SK-N-SH (cell line): Measurements from ENCODE around the gene PCDHGB6. TPM values are rescaled to one million over a fixed set of nuclear protein-coding genes. Genes with fewer than 3 reads are reported as not detected.

Experiments used
- CTCF ChIA-PET: fragments of 300-600, 350-600 bp; formaldehyde crosslinking; extraction: SDS; loops from one replicate; lab custom pipeline; 2021; lab: Yijun Ruan, JAX
- POLR2A ChIA-PET: fragments of 350-600 bp; sonication (Branson Sonifier 250); formaldehyde crosslinking; extraction: SDS; loops from one replicate; lab custom pipeline; 2020; ENCODE audit warnings: antibody characterized with exemption, inconsistent platforms; lab: Yijun Ruan, JAX
- DNase-seq: peaks from one replicate; pipeline ENCODE4 v3.0.0; 2012
- H2AFZ ChIP-seq: fragments of 200-600 bp; sonication (generic); 2 replicates; pipeline ENCODE4 v1.8.1; 2016; ENCODE audit warnings: antibody characterized with exemption, mild to moderate bottlenecking, low read depth
- H3F3A ChIP-seq: fragments of 200-600 bp; sonication (generic); replicated peaks from 2 replicates; pipeline ENCODE3; 2016; ENCODE audit warnings: antibody characterized with exemption, mild to moderate bottlenecking; ENCODE audit not compliant: insufficient read depth
- H3K27ac ChIP-seq, 2 experiments: fragments of 200-500 bp in 1 of 2; fragments of 200-600 bp in 1 of 2; sonication (Bioruptor generic) in 1 of 2; sonication (generic), shearing (Covaris generic) in 1 of 2; 2 replicates each; pipeline versions ENCODE4 v1.5.1 to v1.6.1; 2014 to 2016; ENCODE audit warnings: low read depth in 2 of 2, inconsistent platforms in 1 of 2, low read length in 1 of 2, mild to moderate bottlenecking in 1 of 2, mixed read lengths in 1 of 2
- H3K27me3 ChIP-seq: fragments of 200-600 bp; sonication (generic), shearing (Covaris generic); 2 replicates; pipeline ENCODE4 v1.6.1; 2016; ENCODE audit warnings: mixed run types; ENCODE audit not compliant: insufficient read depth
- H3K36me3 ChIP-seq, 2 experiments: fragments of 200-500 bp in 1 of 2; fragments of 200-600 bp in 1 of 2; sonication (Bioruptor generic) in 1 of 2; sonication (generic) in 1 of 2; replicated peaks in 1 of 2; 2 replicates each; pipeline versions ENCODE3 to v1.5.1; 2014 to 2016; ENCODE audit warnings: low read length in 1 of 2, mild to moderate bottlenecking in 1 of 2; ENCODE audit not compliant: insufficient read depth in 2 of 2, control insufficient read depth in 1 of 2
- H3K4me1 ChIP-seq, 2 experiments: fragments of 200-500 bp in 1 of 2; fragments of 200-600 bp in 1 of 2; sonication (Bioruptor generic) in 1 of 2; sonication (generic), shearing (Covaris generic) in 1 of 2; 2 replicates each; pipeline versions ENCODE4 v1.5.1 to v1.6.1; 2014 to 2016; ENCODE audit warnings: low read depth in 1 of 2, low read length in 1 of 2, mixed run types in 1 of 2; ENCODE audit not compliant: insufficient read depth in 2 of 2, control insufficient read depth in 1 of 2
- H3K4me2 ChIP-seq: fragments of 200-600 bp; sonication (generic), shearing (Covaris generic); 2 replicates; pipeline ENCODE4 v1.6.1; 2017; ENCODE audit warnings: mixed run types
- H3K4me3 ChIP-seq, 2 experiments: fragments of 200-500 bp in 1 of 2; fragments of 200-600 bp in 1 of 2; sonication (Bioruptor generic) in 1 of 2; sonication (generic), shearing (Covaris generic) in 1 of 2; 2 replicates each; pipeline versions ENCODE4 v1.5.1 to v1.8.1; 2014 to 2016; ENCODE audit warnings: low read depth in 2 of 2, inconsistent platforms in 1 of 2, low read length in 1 of 2, mild to moderate bottlenecking in 1 of 2, mixed read lengths in 1 of 2, moderate library complexity in 1 of 2
- H3K79me2 ChIP-seq: fragments of 200-600 bp; sonication (generic); 2 replicates; pipeline ENCODE4 v1.8.1; 2017; ENCODE audit warnings: mild to moderate bottlenecking; ENCODE audit not compliant: insufficient read depth
- H3K9ac ChIP-seq: fragments of 200-600 bp; sonication (generic); 2 replicates; pipeline ENCODE4 v1.6.1; 2017; ENCODE audit warnings: mixed run types
- H3K9me2 ChIP-seq: fragments of 200-600 bp; sonication (generic); 2 replicates; pipeline ENCODE4 v1.6.1; 2017; ENCODE audit warnings: mixed run types
- H3K9me3 ChIP-seq: fragments of 200-600 bp; sonication (generic); 2 replicates; pipeline ENCODE4 v1.6.1; 2017; ENCODE audit warnings: mixed run types, mild to moderate bottlenecking, moderate library complexity
- H4K20me1 ChIP-seq: fragments of 200-600 bp; sonication (generic); 2 replicates; pipeline ENCODE4 v1.6.1; 2017; ENCODE audit warnings: mild to moderate bottlenecking, mixed run types; ENCODE audit not compliant: insufficient read depth
- ELF1 ChIP-seq: IDR thresholded peaks from 2 replicates; pipeline ENCODE4 v1.4.0; 2012
- EP300 ChIP-seq, 2 experiments: IDR thresholded peaks; 2 replicates each; pipeline versions ENCODE4 v1.4.0 to v1.6.1; 2012; ENCODE audit warnings: borderline replicate concordance in 1 of 2, low read depth in 1 of 2, low read length in 1 of 2
- FOXJ3 ChIP-seq: sonication (generic); formaldehyde crosslinking; IDR thresholded peaks from 2 replicates; pipeline ENCODE4 v1.5.1; 2020; ENCODE audit warnings: mild to moderate bottlenecking, missing genetic modification reagents
- GABPA ChIP-seq: IDR thresholded peaks from 2 replicates; pipeline ENCODE4 v1.4.0; 2012; ENCODE audit warnings: low read depth, mild to moderate bottlenecking
- GATA2 ChIP-seq: sonication (generic); formaldehyde crosslinking; IDR thresholded peaks from 2 replicates; pipeline ENCODE4 v1.5.0; 2020; ENCODE audit warnings: mild to moderate bottlenecking, missing genetic modification reagents
- IRF3 ChIP-seq: fragments of 150-350 bp; IDR thresholded peaks from 2 replicates; pipeline ENCODE4 v1.6.1; 2016; ENCODE audit warnings: mild to moderate bottlenecking, low read depth, low read length
- JUND ChIP-seq: IDR thresholded peaks from 2 replicates; pipeline ENCODE4 v1.4.0; 2012
- MEF2A ChIP-seq: IDR thresholded peaks from 2 replicates; pipeline ENCODE4 v1.4.0; 2012; ENCODE audit warnings: low read depth, borderline replicate concordance
- MXI1 ChIP-seq: IDR thresholded peaks from 2 replicates; pipeline ENCODE4 v1.6.1; 2012; ENCODE audit warnings: mild to moderate bottlenecking, low read depth, low read length, improper control_type of control experiment
- NFIC ChIP-seq: IDR thresholded peaks from 2 replicates; pipeline ENCODE4 v1.4.0; 2012; ENCODE audit warnings: borderline replicate concordance
- NRF1 ChIP-seq: IDR thresholded peaks from 2 replicates; pipeline ENCODE4 v1.6.1; 2012; ENCODE audit warnings: low read depth, mild to moderate bottlenecking, low read length
- PBX3 ChIP-seq: IDR thresholded peaks from 2 replicates; pipeline ENCODE4; 2012
- RAD21 ChIP-seq: IDR thresholded peaks from 2 replicates; pipeline ENCODE4 v1.6.1; 2012; ENCODE audit warnings: mild to moderate bottlenecking, low read length
- RCOR1 ChIP-seq: fragments of 150-350 bp; IDR thresholded peaks from 2 replicates; pipeline ENCODE4 v1.6.1; 2017; ENCODE audit warnings: antibody characterized with exemption, low read length
- RFX5 ChIP-seq: IDR thresholded peaks from 2 replicates; pipeline ENCODE4 v1.6.1; 2012; ENCODE audit warnings: mild to moderate bottlenecking, improper control_type of control experiment, low read length
- RXRA ChIP-seq: IDR thresholded peaks from 2 replicates; pipeline ENCODE4 v1.4.0; 2012; ENCODE audit warnings: low read depth, mild to moderate bottlenecking, borderline replicate concordance
- WGBS: methylation state at CpG from one replicate; pipeline ENCODE4 v1.1.6; 2017; ENCODE audit warnings: low lambda C conversion rate; 5-methylcytosine and 5-hydroxymethylcytosine counted together
- polyA plus RNA-seq, 3 experiments: library from polyadenylated mRNA; depleted of rRNA; stranded (reverse); fragments of >200 nt; gene quantifications; 2 replicates each; pipeline ENCODE4 v1.2.3, GENCODE V29; 2012
- TF ChIP-seq, protein P1 (sequence below): fragments of 200-600 bp; sonication (generic); IDR thresholded peaks from 2 replicates; pipeline ENCODE4 v1.6.1; 2017; ENCODE audit warnings: antibody characterized with exemption, mild to moderate bottlenecking, moderate library complexity
- TF ChIP-seq, protein P2 (sequence below): fragments of 150-350 bp; IDR thresholded peaks from 2 replicates; pipeline ENCODE4 v1.6.1; 2017; ENCODE audit warnings: antibody characterized with exemption, low read length, low read depth, borderline replicate concordance

Gene PCDHGB6
- polyA plus RNA-seq, 1 of the 3 experiments (the other 2 are of a cell fraction), result 0.18 TPM

DNA sequence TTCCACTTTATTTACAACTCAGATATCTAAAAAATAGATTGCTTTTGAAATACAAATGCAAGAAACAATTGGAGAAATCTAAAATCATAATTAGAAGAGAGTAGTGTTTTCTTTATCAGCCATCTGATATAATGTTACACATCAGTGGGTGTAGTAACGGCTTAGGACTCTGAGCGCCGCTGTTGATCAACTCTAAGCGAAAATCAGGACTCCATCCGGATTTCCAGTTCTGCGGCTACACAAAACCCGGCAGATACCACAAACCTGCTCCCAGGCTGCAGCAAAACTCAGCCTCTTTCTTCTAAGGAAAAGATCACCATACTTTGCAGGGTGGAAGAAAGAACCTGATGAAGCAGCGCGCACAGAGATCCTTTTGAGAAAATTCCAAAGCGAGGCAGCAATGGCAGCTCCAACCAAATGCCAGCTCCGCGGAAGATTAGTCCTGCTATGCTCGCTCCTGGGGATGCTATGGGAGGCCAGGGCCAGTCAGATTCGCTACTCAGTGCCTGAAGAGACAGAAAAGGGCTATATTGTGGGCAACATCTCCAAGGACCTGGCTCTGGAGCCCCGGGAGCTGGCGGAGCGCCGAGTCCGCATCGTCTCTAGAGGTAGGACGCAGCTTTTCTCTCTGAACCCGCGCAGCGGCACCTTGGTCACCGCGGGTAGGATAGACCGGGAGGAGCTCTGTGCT is 5.1 kb upstream of the PCDHGB6 start, which contains the start of gene PCDHGA9:
Gene PCDHGA9 (plus strand): TSS at position 226 of the 691 bp plus-strand sequence. CDS start 175 bp downstream, at position 401.
- no peaks in the 10 kb centered on the region for H3K4me1 ChIP-seq
- no peaks in the 10 kb centered on the region for H3K27me3 ChIP-seq
- no peak within 1 kb of the TSS; a peak in 1 of 4 replicates for H3K4me3 ChIP-seq
- WGBS, result 77% methylated on average over 26 of the region's 27 CpGs
- ChIA-PET CTCF (no interaction called here), POLR2A (no interaction called here)
- TF ChIP-seq RAD21 (peak; percentile 39), JUND (no peak), NFIC (no peak)
- TF ChIP-seq, protein P1, sequence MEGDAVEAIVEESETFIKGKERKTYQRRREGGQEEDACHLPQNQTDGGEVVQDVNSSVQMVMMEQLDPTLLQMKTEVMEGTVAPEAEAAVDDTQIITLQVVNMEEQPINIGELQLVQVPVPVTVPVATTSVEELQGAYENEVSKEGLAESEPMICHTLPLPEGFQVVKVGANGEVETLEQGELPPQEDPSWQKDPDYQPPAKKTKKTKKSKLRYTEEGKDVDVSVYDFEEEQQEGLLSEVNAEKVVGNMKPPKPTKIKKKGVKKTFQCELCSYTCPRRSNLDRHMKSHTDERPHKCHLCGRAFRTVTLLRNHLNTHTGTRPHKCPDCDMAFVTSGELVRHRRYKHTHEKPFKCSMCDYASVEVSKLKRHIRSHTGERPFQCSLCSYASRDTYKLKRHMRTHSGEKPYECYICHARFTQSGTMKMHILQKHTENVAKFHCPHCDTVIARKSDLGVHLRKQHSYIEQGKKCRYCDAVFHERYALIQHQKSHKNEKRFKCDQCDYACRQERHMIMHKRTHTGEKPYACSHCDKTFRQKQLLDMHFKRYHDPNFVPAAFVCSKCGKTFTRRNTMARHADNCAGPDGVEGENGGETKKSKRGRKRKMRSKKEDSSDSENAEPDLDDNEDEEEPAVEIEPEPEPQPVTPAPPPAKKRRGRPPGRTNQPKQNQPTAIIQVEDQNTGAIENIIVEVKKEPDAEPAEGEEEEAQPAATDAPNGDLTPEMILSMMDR, result peak; percentile 39; the same call in 1 of the 2 replicates
- H3K4me2 ChIP-seq, result no peak within 1 kb of the TSS
- H3K36me3 ChIP-seq, result peaks cover 0 to 9% of the 10 kb centered on the region in 2 experiments
- H3K27ac ChIP-seq, result no peak within 1 kb of the TSS
- DNase-seq, result peak; percentile 53
- no peaks in the 10 kb centered on the region for H3K9me2 ChIP-seq
- peaks cover 7% of the 10 kb centered on the region for H3K9me3 ChIP-seq
- no peak within 1 kb of the TSS for H2AFZ ChIP-seq
- no peaks in the 10 kb centered on the region for H3F3A ChIP-seq
- H3K9ac ChIP-seq, result no peak within 1 kb of the TSS
- no peaks in the 10 kb centered on the region for H3K79me2 ChIP-seq
- no peaks in the 10 kb centered on the region for H4K20me1 ChIP-seq

DNA sequence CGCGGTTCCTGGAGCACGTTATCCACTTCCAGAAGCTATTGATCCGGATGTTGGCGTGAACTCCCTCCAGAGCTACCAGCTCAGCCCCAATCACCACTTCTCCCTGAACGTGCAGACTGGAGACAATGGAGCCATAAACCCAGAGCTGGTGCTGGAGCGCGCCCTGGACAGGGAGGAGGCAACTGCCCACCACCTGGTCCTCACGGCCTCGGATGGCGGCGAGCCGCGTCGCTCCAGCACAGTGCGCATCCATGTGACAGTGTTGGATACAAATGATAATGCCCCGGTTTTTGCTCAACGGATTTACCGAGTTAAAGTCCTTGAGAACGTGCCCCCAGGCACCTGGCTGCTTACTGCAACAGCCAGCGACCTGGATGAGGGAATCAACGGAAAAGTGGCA is 4.4 kb upstream of the PCDHGB6 start:
- DNase-seq, result no peak
- no peaks in the 10 kb centered on the region for H3K4me1 ChIP-seq
- no peak overlapping the region for H3K9ac ChIP-seq
- H4K20me1 ChIP-seq, result no peaks in the 10 kb centered on the region
- WGBS, result 79% methylated on average over 22 of the region's 22 CpGs
- H3K36me3 ChIP-seq, result peaks cover 0 to 9% of the 10 kb centered on the region in 2 experiments
- ChIA-PET CTCF (no interaction called here), POLR2A (no interaction called here)
- H3K27ac ChIP-seq, result no peak overlapping the region
- no peaks in the 10 kb centered on the region for H3F3A ChIP-seq
- no peaks in the 10 kb centered on the region for H3K27me3 ChIP-seq
- H2AFZ ChIP-seq, result no peak overlapping the region
- no peaks in the 10 kb centered on the region for H3K9me2 ChIP-seq
- H3K79me2 ChIP-seq, result no peaks in the 10 kb centered on the region
- H3K4me3 ChIP-seq, result no peak overlapping the region; a peak in 1 of 4 replicates
- H3K4me2 ChIP-seq, result no peak overlapping the region
- H3K9me3 ChIP-seq, result peaks cover 7% of the 10 kb centered on the region
- TF ChIP-seq ELF1 (no peak), RXRA (no peak), IRF3 (no peak), GATA2 (no peak), FOXJ3 (CRISPR knock-in tag) (no peak), RCOR1 (no peak), PBX3 (no peak), MXI1 (no peak), RFX5 (no peak), RAD21 (no peak), EP300 (IDR thresholded peaks at IDR 0.05; ENCODE audit: borderline replicate concordance in 1 of 2, low read depth in 1 of 2, low read length in 1 of 2) (no peak), GABPA (no peak), MEF2A (no peak), NRF1 (no peak)
- TF ChIP-seq, protein P2, sequence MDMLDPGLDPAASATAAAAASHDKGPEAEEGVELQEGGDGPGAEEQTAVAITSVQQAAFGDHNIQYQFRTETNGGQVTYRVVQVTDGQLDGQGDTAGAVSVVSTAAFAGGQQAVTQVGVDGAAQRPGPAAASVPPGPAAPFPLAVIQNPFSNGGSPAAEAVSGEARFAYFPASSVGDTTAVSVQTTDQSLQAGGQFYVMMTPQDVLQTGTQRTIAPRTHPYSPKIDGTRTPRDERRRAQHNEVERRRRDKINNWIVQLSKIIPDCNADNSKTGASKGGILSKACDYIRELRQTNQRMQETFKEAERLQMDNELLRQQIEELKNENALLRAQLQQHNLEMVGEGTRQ, result no peak
